NT2/D1 (cell line): ENCODE results near the gene RAB27A.

Experiments
- YY1 ChIP-seq: IDR thresholded peaks from 2 replicates; pipeline ENCODE4 v1.6.1; 2011; ENCODE audit not compliant: insufficient read length, insufficient read depth
- ZNF274 ChIP-seq: IDR thresholded peaks from 2 replicates; pipeline ENCODE4 v1.6.1; 2011; ENCODE audit warnings: mild to moderate bottlenecking, low read depth, low read length

DNA sequence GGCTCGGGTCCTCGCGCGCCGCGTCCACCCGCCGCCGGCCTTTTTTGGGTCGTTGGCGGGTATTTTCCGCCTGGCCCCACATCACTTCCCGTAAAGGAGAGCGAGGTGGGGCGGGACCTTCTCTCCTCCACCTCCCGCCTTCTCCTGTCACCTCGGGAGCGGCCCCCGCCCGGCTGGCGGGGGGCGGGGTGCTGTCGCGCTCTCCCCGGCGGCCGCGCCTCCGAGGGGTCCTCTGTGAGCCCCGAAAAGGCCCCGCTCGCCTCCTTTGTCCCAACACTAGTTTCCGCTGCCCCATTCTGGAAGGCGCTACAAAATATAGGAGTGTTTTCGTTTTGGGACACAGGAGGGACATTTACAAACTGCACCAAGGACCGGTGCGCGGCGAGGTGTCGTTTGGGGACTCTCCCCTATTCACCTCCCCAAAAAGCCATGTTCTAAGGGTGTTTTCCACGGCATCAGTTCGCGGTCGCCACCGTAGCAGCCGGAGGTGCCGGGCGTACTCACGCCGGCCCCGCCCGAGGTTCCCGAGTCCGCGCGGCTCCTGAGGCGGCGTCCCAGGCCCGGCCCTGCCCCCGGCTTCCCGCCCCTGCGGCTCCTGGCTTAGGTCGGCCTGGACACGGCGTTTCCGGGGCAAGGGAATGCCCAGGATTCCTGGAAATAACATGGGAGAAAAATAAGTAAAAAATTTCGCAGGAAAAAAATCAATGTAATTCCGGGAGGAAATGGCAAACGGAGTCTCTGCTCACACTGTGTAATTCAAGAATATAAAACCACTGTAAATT lies at the start of gene RAB27A:
- TF ChIP-seq YY1 (no peak), ZNF274 (no peak)
